GM18526 (cell line): Measurements from ENCODE around the gene PRSS38.

Source experiments
- POLR2A ChIP-seq: IDR thresholded peaks from 3 replicates; pipeline ENCODE4 v1.6.1; 2011; ENCODE audit not compliant: insufficient read length; ENCODE audit errors: extremely low read depth

The PRSS38 gene

GRCh38 chr1:227795732-227796131 is 19.7 kb upstream of the PRSS38 start:
- TF ChIP-seq POLR2A = no peak

- no peak for TF ChIP-seq POLR2A
Observed at GRCh38 chr1:227796359-227796915, 19.0 kb upstream of the PRSS38 start.

- TF ChIP-seq POLR2A = no peak
Observed at GRCh38 chr1:227797144-227797543, 18.3 kb upstream of the PRSS38 start.

DNA sequence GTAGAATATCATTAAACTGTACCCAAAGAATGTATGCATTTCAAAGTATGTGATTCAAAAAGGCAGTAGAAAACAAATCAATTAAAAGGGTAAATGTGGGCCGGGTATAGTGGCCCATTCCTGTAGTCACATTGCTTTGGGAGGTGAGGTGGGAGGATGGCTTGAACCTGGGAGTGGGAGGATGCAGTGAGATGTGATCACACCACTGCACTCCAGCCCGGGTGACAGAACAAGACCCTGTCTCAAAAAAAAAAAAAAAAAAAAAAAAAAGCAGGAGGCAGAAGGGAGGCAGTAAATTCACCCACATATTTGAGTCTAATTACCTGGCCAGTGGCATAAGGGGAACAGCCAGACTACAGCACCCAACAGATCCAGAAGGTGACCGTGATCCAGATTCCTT is 17.9 kb upstream of the PRSS38 start:
- no peak for TF ChIP-seq POLR2A

- TF ChIP-seq POLR2A = no peak
Observed at GRCh38 chr1:227798078-227798802, 17.2 kb upstream of the PRSS38 start.

- no peak for TF ChIP-seq POLR2A
Observed at GRCh38 chr1:227799756-227800155, 15.7 kb upstream of the PRSS38 start.

DNA sequence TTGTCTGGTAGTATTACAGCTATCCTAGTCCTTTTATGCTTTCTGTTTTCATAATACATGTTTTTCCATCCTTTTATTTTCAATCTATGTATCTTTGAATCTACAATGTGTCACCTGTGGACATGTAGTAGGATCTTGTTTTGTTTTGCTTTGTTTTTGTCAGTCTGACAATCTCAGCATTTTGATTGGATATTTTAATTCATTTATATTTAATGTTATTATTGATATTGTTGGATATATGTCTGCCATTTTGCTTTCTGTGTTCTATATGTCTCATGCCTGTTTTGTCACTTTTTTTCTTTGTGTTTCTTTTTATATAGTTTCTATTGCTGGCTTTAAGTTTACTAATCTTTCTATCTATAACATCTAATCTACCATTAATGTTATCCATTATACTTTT is 11.5 kb upstream of the PRSS38 start:
- no peak for TF ChIP-seq POLR2A

- TF ChIP-seq POLR2A = no peak
Observed at GRCh38 chr1:227805606-227806197, 9.8 kb upstream of the PRSS38 start.

GRCh38 chr1:227808566-227808965 is 6.9 kb upstream of the PRSS38 start:
- no peak for TF ChIP-seq POLR2A

DNA sequence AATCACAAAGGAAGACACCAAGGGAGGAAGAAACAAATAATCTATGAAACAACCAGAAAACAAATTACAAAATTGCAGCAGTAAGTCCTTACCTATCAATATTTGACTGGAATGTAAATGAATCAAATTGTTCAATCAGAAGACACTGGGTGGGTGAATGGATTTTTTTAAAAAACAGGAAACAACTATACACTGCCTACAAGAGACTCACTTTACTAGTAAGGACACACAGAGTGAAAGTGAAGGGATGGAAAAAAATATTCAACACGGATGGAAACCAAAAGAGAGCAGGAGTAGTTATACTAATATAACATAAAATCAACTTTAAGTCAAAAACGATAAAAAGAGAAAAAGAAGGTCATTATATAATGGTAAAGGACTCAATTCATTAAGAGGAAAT is 6.4 kb upstream of the PRSS38 start:
- TF ChIP-seq POLR2A = no peak

DNA sequence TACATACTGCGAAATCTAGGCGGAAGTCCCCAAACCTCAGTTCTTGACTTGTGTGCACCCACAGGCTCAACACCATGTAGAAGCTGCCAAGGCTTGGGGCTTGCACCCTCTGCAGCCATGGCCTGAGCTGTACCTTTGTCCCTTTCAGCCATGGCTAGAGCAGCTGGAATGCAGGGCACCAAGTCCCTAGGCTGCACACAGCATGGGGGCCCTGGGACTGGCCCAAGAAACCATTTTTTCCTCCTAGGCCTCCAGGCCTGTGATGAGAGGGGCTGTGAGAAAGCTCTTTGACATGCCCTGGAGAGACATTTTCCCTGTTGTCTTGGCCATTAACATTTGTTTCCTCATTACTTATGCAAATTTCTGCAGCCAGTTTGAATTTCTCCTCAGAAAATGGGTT is 1.5 kb upstream of the PRSS38 start:
- no peak for TF ChIP-seq POLR2A

DNA sequence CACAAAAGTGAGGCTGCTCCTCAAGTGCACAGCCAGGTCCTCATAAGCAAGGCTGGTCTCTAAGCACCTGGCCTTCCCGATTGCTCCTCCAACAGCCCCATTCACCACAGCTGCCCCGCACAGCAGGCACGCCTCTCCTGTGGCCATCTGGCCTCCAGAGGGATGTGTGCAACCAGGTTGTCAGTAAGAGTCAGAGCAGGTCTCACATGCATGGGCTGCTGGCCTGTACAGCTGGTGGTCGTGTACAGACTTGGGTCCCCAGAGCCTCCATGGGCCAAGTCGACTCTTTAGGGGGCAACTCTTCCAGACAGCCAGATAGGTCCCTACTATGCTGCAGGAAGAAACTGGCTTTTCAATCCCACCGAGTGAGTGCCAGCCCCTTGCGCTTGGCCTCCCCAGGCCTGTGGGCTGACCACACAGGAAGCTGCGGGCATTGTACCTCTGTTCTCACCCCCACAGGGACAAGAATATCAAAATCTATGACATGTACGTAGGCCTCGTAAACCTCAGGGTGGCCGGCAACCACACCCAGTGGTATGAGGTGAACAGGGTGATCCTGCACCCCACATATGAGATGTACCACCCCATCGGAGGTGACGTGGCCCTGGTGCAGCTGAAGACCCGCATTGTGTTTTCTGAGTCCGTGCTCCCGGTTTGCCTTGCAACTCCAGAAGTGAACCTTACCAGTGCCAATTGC is 1.4 kb downstream of the PRSS38 start:
- TF ChIP-seq POLR2A = no peak

- TF ChIP-seq POLR2A = no peak
Observed at GRCh38 chr1:227823537-227823936, 8.1 kb downstream of the PRSS38 start.

DNA sequence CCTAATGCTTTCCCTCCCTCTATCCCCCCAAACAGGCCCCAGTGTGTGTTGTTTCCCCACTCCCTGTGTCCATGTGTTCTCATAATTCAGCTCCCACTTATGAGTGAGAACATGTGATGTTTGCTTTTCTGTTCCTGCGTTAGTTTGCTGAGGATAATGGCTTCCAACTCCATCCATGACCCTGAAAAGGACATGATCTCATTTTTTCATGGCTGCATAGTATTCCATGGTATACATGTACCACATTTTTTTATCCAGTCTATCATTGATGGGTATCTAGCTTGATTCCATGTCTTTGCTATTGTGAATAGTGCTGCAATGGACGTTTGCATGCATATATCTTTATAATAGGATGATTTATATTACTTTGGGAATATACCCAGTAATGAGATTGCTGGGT is 8.7 kb downstream of the PRSS38 start:
- TF ChIP-seq POLR2A = no peak

- no peak for TF ChIP-seq POLR2A
Observed at GRCh38 chr1:227828786-227829185, 13.3 kb downstream of the PRSS38 start.

- TF ChIP-seq POLR2A = no peak
Observed at GRCh38 chr1:227838181-227838580, 22.7 kb downstream of the PRSS38 start.

GRCh38 chr1:227841096-227841495 is 25.6 kb downstream of the PRSS38 start:
- TF ChIP-seq POLR2A = no peak
